GM23248 (cell line): ENCODE results near the gene BMP2K. TPM values are rescaled to one million over a fixed set of nuclear protein-coding genes. Genes with fewer than 3 reads are reported as not detected.

Experiments used
- DNase-seq: peaks from one replicate; pipeline ENCODE4 v3.0.0-alpha.2; 2015
- H2AFZ ChIP-seq: fragments of 200-600 bp; sonication (generic); 2 replicates; pipeline ENCODE4 v1.6.1; 2016; ENCODE audit warnings: antibody characterized with exemption
- H3F3A ChIP-seq: fragments of 200-600 bp; sonication (generic); 2 replicates; pipeline ENCODE4 v1.6.1; 2016; ENCODE audit warnings: mild to moderate bottlenecking, antibody characterized with exemption, mixed run types; ENCODE audit not compliant: insufficient read depth
- H3K27ac ChIP-seq: fragments of 200-600 bp; sonication (generic); 2 replicates; pipeline ENCODE4 v1.5.1; 2016; ENCODE audit warnings: mild to moderate bottlenecking
- H3K27me3 ChIP-seq: fragments of 200-600 bp; sonication (generic); replicated peaks from 2 replicates; pipeline ENCODE4 v1.6.1; 2016; ENCODE audit warnings: mild to moderate bottlenecking; ENCODE audit not compliant: insufficient read depth
- H3K36me3 ChIP-seq: fragments of 200-600 bp; sonication (generic); 2 replicates; pipeline ENCODE4 v1.6.1; 2016; ENCODE audit warnings: low read depth, mild to moderate bottlenecking
- H3K4me1 ChIP-seq: fragments of 200-600 bp; sonication (generic); 2 replicates; pipeline ENCODE4 v1.6.1; 2016; ENCODE audit warnings: mild to moderate bottlenecking; ENCODE audit not compliant: insufficient read depth
- H3K4me2 ChIP-seq: fragments of 200-600 bp; sonication (generic); one replicate; pipeline ENCODE4 v1.6.1; 2016; ENCODE audit warnings: mild to moderate bottlenecking; ENCODE audit not compliant: unreplicated experiment
- H3K4me3 ChIP-seq: fragments of 200-600 bp; sonication (generic); 2 replicates; pipeline ENCODE4 v1.5.1; 2016; ENCODE audit warnings: mild to moderate bottlenecking
- H3K79me2 ChIP-seq: fragments of 200-600 bp; sonication (generic); 2 replicates; pipeline ENCODE4 v1.6.1; 2016; ENCODE audit warnings: mild to moderate bottlenecking; ENCODE audit not compliant: insufficient read depth
- H3K9ac ChIP-seq: fragments of 200-600 bp; sonication (generic); 2 replicates; pipeline ENCODE4 v1.6.1; 2016; ENCODE audit warnings: mild to moderate bottlenecking
- H3K9me2 ChIP-seq: fragments of 200-600 bp; sonication (generic); 2 replicates; pipeline ENCODE4 v1.6.1; 2016; ENCODE audit warnings: mixed run types, mild to moderate bottlenecking, moderate library complexity; ENCODE audit not compliant: insufficient read depth
- H3K9me3 ChIP-seq: fragments of 200-600 bp; sonication (generic); one replicate; pipeline ENCODE4 v1.6.1; 2017; ENCODE audit warnings: low read depth
- H4K20me1 ChIP-seq: fragments of 200-600 bp; sonication (generic); 2 replicates; pipeline ENCODE4 v1.6.0; 2016; ENCODE audit not compliant: insufficient read depth
- EZH2 ChIP-seq: fragments of 200-600 bp; sonication (generic); IDR thresholded peaks from 2 replicates; pipeline ENCODE4 v1.6.1; 2018; ENCODE audit warnings: antibody characterized with exemption, mild to moderate bottlenecking; ENCODE audit not compliant: insufficient read depth, poor library complexity, severe bottlenecking
- EZH2phosphoT487 ChIP-seq: fragments of 200-600 bp; sonication (generic); IDR thresholded peaks from 2 replicates; pipeline ENCODE4 v1.6.1; 2018; ENCODE audit warnings: antibody characterized with exemption, moderate library complexity, mild to moderate bottlenecking, low read depth; ENCODE audit not compliant: insufficient read depth
- WGBS, 2 experiments: methylation state at CpG; one replicate each; pipeline ENCODE4 v1.1.6; 2015 to 2017; ENCODE audit warnings: low lambda C conversion rate in 2 of 2, low coverage in 1 of 2; ENCODE audit errors: missing lambda C conversion rate in 2 of 2; 5-methylcytosine and 5-hydroxymethylcytosine counted together
- in situ Hi-C: fragments of 300-500 bp; cut with MboI; formaldehyde crosslinking; loops from 2 replicates; pipeline ENCODE4 v1.15.0; 2020
- polyA plus RNA-seq: library from polyadenylated mRNA; unstranded; fragments of >200 nt; fragmentation: Nextera tagmentation; extraction: Ambion mirVana; gene quantifications from 2 replicates; pipeline ENCODE4 v1.2.1, GENCODE V29; 2016
- total RNA-seq: library from RNA; depleted of rRNA; stranded (reverse); fragments of >200 nt; shearing (Covaris generic); gene quantifications from 2 replicates; pipeline ENCODE4 v1.2.3, GENCODE V29; 2014

The BMP2K gene
- total and polyA plus RNA-seq, 2 experiments from 2014 or later = 11.0 to 53.0 TPM

DNA sequence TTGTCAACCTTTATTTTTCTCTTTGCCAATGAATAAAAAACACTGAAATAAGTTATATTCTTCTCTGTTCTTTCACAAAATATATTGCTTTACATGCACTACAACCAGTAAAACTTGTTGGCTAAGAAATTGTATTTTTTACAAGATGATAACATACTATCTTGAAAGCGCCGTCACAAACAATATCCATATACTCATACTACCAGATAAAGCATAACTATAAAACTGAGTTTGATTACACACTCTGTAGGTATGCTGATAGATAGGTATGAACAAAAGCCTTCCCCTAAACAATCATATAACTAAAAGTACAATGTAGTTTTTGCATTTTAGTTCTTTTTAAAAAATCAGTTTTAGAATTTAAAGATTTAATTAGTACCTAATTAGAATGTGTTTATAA lies 13.6 kb upstream of the BMP2K start:
- Histone ChIP-seq H3K36me3 (no peaks in the 10 kb centered on the region), H3K4me1 (peaks cover 21% of the 10 kb centered on the region), H3K9me2 (no peaks in the 10 kb centered on the region), H3F3A (peaks cover 9% of the 10 kb centered on the region; the same call in 1 of the 2 replicates), H3K9ac (no peak overlapping the region), H3K27ac (no peak overlapping the region), H2AFZ (no peak overlapping the region), H4K20me1 (no peaks in the 10 kb centered on the region), H3K4me3 (no peak overlapping the region), H3K9me3 (no peaks in the 10 kb centered on the region), H3K4me2 (no peak overlapping the region), H3K27me3 (no peaks in the 10 kb centered on the region), H3K79me2 (no peaks in the 10 kb centered on the region)
- DNase-seq = no peak
- TF ChIP-seq EZH2phosphoT487 = no peak
- TF ChIP-seq EZH2 = no peak
- WGBS, 2 experiments = 93 to 95% methylated on average over 2 of the region's 2 CpGs
- in situ Hi-C loops = no loop called here

DNA sequence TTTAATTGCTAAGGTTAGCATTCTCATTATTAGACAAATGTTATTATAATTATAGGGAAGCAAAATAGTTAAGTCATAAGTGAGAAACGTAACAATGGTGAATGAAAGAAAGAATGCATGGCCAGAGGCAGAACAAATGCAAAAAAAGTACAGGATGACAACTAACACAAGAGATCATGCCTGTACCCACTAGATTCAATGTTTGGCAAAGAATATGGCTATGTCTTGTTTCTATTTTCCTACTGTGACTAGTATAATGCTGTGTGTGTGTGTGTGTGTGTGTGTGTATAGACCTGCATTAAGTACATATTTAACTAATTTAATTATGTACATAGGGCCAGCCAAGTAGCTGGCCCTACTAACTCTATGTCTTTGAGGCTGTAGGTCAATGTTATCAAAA lies 12.9 kb upstream of the BMP2K start:
- no peak overlapping the region for H2AFZ ChIP-seq
- no peaks in the 10 kb centered on the region for H3K9me2 ChIP-seq
- WGBS, 2 experiments = 85 to 96% methylated on average over 1 of the region's 1 CpG
- H4K20me1 ChIP-seq = no peaks in the 10 kb centered on the region
- peaks cover 9% of the 10 kb centered on the region; the same call in 1 of the 2 replicates for H3F3A ChIP-seq
- no peak overlapping the region for H3K9ac ChIP-seq
- H3K27ac ChIP-seq = no peak overlapping the region
- TF ChIP-seq EZH2phosphoT487 (no peak), EZH2 (no peak)
- H3K4me3 ChIP-seq = no peak overlapping the region
- no peak overlapping the region for H3K4me2 ChIP-seq
- H3K79me2 ChIP-seq = no peaks in the 10 kb centered on the region
- no peak for DNase-seq
- no peaks in the 10 kb centered on the region for H3K27me3 ChIP-seq
- H3K4me1 ChIP-seq = peaks cover 21% of the 10 kb centered on the region
- no peaks in the 10 kb centered on the region for H3K36me3 ChIP-seq
- no peaks in the 10 kb centered on the region for H3K9me3 ChIP-seq
- in situ Hi-C loops = no loop called here

DNA sequence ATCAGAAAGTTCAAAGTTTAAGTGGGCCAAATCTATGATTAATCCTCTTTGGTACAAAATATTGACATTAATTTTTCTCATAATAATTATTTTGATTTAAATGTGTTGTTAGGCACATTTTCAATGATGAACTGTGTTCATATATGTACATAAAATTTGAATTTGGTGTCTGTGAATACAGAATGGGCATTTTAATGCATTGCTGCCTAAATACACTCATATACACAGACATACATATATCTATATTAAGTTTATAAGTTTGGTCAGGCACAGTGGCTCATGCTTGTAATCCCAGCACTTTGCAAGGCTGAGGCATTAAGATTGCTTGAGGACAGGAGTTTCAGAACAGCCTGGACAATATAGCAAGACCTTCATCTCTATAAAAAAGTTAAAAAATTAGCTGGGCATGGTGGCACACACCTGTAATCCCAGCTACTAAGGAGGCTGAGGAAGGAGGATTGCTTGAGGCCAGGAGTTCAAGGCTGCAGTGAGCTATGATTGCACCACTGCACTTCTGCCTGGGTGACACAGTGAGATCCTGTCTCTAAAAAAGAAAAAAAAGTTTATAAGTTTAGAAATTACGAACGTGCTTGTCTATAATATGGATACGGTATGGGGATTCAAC lies 12.3 kb upstream of the BMP2K start:
- Histone ChIP-seq H3K9ac (no peak overlapping the region), H3K4me1 (peaks cover 21% of the 10 kb centered on the region), H3K4me2 (no peak overlapping the region), H3F3A (peaks cover 9% of the 10 kb centered on the region; the same call in 1 of the 2 replicates), H2AFZ (no peak overlapping the region), H3K9me3 (no peaks in the 10 kb centered on the region), H3K36me3 (no peaks in the 10 kb centered on the region), H3K79me2 (no peaks in the 10 kb centered on the region), H4K20me1 (no peaks in the 10 kb centered on the region), H3K27ac (no peak overlapping the region), H3K27me3 (no peaks in the 10 kb centered on the region), H3K9me2 (no peaks in the 10 kb centered on the region), H3K4me3 (no peak overlapping the region)
- 85 to 89% methylated on average over 3 of the region's 3 CpGs for WGBS, 2 experiments
- TF ChIP-seq EZH2 (no peak), EZH2phosphoT487 (no peak)
- DNase-seq = no peak
- in situ Hi-C loops = no loop called here

DNA sequence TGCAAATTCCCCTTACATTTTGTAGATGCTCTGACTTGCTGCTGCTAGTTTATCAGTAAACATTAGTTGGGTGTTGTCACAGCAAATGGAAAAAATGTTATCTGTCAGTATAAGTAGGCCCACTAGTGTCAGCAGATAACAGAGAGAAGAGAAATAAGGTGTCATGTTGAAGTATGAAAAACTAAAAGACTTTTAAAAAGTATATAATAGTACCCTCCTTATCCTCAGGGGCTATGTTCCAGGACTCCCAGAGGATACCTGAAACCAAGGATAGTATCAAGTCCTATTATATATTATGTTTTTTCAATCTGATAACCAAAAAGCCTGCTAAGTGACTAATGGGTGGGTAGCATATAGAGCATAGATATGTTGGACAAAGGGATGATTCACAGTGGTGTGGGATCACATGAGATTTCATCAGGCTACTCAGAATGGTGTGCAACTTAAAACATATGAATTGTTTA lies 11.6 kb upstream of the BMP2K start:
- no peak overlapping the region for H2AFZ ChIP-seq
- peak; percentile 70 for DNase-seq
- H3K27me3 ChIP-seq = no peaks in the 10 kb centered on the region
- no peak overlapping the region for H3K4me3 ChIP-seq
- H3K36me3 ChIP-seq = no peaks in the 10 kb centered on the region
- peaks cover 23% of the 10 kb centered on the region for H3K4me1 ChIP-seq
- H3K27ac ChIP-seq = no peak overlapping the region
- H4K20me1 ChIP-seq = no peaks in the 10 kb centered on the region
- H3K9me3 ChIP-seq = no peaks in the 10 kb centered on the region
- peaks cover 9% of the 10 kb centered on the region; the same call in 1 of the 2 replicates for H3F3A ChIP-seq
- H3K9ac ChIP-seq = no peak overlapping the region
- H3K9me2 ChIP-seq = no peaks in the 10 kb centered on the region
- H3K79me2 ChIP-seq = no peaks in the 10 kb centered on the region
- no peak overlapping the region for H3K4me2 ChIP-seq
- TF ChIP-seq EZH2phosphoT487 = no peak
- no peak for TF ChIP-seq EZH2
- in situ Hi-C loops = no loop called here
